GM04503 (cell line): ENCODE results near the gene KLK7.
"Not testable (repeated sequence)": the region's sequence is repeated elsewhere in the genome, so short reads cannot be mapped to it uniquely, and the experiment has no call there.

Experiments used
- DNase-seq: peaks from one replicate; pipeline ENCODE4 v3.0.0-alpha.2; 2012; ENCODE audit warnings: low read depth

KLK7 gene

GRCh38 chr19:50975766-50976165 lies 8.0 kb downstream of the KLK7 start:
- DNase-seq, result no peak

- DNase-seq, result no peak
These were observed 8.8 kb downstream of the KLK7 start for GRCh38 chr19:50974702-50975556.

DNA sequence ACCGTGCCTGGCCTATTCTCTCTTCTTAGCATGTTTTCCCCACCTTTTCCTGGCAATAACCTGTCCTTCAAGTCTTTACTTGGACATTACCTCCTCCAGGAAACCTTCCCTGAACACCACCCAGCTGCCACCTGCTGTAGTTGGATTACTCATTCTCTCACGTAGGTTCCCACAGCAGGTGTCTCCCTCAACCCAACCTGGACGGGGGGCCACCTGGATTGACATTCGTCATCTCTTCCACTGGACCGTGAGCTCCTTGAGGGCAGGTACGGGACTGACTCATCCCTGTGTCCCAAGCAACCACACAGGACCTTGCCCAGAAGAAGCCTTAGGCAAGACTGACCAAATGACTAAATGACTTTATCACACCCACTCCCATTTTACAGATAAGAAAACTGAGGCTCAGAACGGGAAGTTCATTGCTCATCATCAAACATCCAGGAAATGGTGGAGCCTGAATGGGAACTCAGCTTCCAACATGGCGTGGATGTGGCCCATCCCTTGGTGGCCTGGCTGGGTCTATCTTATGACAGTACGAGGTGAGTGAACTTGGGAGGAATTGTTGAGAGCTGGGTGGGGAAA lies 10.8 kb downstream of the KLK7 start:
- DNase-seq, result no peak

- DNase-seq, result not testable (repeated sequence)
These were observed 13.9 kb downstream of the KLK7 start for GRCh38 chr19:50969810-50970209.

DNA sequence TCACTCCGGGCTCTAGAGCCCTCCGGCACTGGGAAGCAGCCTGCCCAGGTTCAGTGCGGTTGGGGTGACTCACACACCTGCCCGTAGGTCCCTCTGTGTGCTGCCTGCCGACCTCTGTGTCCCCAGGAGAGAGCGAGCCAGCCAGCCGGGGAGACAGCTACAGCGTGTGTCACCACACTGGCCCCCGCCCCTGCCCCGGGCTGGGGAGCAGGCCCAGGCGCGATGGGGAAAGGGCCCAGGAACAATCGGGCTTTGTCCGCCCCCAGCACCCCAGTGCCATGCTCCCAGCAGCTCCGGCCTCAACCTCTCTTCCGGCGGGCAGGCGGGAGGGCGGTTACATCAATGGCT lies 14.3 kb downstream of the KLK7 start, which contains the start of gene KLK6:
Gene KLK6, minus strand, starts transcription at position 179 of the 348 bp plus-strand sequence. CDS start 1,487 bp downstream, outside the sequence.
- no peak for DNase-seq

GRCh38 chr19:50968716-50969412 lies 14.9 kb downstream of the KLK7 start:
- DNase-seq, result no peak

DNA sequence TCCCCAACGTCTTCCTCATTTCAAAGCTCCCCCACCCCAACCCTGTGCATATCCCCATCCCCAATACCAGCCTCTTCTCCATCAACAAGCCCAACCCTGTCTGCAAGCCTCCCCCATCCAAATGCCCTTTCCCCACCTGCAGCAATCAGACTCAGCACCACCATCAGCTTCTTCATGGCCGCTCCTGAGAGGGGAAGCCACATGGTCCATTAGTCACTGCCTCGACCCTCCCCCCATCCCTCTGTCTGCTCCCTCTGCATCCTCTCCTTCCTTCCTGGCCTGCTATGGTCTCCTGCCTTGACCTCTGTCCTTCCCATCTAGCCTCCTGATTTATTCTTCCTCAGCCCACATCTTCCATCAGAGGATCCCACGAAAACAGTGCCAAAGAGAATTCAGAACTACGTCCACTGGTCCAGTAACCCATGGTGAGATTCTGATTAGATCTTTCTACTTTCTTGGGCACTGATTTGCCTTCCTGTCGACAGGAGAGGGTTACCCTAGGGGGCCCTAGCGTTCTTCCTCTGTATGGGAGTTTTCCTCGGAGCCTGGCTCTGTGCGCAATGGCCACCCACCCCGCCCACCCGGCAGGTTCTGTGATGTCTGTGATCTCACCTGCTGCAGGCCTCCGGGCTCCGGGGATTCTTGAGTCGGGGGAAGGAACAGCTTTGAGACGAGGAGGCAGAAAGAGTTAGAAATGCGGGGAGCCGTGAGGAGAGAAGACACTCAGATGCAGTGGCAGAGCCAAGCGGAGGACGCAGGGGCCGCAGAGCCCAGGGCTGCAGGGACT lies 15.6 kb downstream of the KLK7 start:
- DNase-seq, result no peak

DNA sequence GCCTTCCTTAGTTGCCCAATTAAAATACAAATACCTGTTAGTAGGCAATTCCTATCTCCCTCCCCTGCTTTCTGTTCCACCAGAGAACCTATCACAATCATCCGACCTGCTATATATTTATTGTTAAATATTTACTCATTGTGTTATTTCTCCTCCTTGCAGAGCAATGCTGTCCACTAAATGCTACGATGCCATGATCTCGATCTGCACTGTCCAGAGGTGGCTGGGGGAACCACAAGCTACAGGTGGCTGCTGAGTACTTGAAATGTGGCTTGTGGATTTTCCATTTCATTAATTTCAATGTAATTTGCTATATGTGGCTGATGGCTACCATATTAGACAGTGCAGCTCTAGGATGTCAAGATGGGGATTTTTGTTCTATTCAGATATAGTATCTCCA lies 19.5 kb downstream of the KLK7 start:
- DNase-seq, result no peak

DNA sequence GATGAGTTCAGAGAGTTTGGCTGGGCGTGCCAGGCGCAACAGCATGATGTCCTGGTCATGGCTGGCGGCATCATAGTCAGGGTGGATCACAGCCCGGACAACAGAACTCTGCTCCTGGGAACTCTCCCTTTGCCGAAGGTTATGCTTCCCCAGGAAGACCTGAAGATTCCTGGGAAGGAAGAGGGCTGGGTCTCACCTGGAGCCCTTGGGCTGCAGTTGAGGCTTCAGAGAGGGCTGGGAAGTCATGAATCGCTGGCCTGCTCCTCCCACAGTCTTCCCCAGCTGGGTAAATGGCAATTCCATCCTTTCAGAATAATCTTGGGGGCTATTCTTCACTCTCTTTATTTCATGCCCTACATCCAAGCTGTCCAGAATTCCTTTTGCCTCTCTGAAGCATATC lies 20.3 kb downstream of the KLK7 start:
- DNase-seq, result no peak

GRCh38 chr19:50962245-50962644 lies 21.5 kb downstream of the KLK7 start:
- no peak for DNase-seq

DNA sequence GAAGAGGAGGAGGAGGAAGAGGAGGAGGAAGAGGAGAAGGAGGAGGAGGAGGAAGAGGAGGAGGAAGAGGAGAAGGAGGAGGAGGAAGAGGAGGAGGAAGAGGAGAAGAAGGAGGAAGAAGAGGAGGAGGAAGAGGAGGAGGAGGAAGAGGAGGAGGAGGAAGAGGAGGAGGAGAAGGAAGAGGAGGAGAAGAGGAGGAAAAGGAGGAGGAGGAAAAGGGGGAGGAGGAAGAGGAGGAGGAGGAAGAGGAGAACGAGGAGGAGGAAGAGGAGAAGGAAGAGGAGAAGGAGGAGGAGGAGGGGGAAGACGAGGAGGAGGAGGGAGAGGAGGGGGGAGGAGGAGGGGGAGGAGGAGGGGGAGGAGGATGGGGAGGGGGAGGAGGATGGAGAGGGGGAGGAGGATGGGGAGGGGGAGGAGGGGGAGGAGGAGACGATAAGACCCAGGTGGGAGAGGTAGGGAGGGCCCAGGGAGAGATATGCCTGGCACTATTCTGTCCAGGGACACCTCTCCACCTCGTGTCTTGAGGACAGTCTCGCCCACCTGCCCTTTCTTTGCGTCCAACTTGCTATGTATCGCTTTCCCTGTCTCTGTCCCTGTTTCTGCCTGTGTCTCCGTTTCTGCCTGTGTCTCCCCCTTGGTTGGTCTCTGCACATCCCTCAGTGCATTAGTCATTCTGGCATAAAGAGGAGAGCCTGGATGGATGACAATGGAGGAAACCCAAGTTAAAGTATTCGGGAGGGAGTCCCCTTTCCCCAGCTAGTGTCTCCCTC lies 23.8 kb downstream of the KLK7 start:
- no peak for DNase-seq

DNA sequence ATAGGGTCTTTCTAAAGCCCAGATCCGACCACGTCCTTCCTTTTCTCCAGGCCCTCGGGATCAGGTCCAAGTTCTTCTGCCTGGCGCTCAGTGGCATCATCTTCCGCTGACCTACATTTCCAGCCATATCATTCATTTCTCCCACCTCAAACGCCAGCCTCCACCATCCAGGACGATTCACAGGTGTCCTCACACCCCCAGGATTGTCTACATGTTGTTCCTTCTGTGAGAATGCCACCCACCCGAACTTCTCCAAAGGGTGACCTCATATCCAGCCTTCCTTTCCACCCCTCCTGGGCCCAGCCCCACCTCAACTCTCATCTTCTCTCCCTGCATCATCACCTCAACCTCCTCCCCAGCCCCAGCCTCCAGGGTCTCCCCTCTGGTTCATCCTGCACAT lies 26.1 kb downstream of the KLK7 start:
- DNase-seq, result no peak

GRCh38 chr19:50952910-50953309 lies 30.8 kb downstream of the KLK7 start, which contains the start of gene KLK5:
TSS of gene KLK5 (minus strand) at chr19:50953038. CDS start at chr19:50952657, 381 bp downstream.
- DNase-seq, result no peak

DNA sequence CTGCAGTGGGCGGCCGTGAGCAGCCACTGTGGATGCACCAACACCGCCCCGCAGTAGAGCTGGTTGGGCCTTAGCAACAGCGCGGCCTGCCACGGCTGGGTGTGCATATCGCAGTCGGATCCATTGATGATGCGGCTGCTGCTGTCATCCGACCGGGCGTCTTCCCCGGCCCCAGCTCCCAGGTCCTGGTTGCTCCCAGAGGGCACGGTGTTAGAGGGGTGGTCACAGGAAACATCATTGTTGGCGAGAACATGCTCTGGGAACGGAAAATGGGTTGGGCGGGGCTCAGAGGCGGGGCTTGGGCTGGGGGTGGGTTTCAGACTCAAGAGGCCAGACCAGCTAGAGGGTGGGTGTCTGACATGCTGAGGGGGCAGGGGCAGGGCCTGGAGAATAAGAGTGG lies 33.9 kb downstream of the KLK7 start:
- DNase-seq, result no peak

GRCh38 chr19:50947123-50947522 lies 36.6 kb downstream of the KLK7 start:
- DNase-seq, result no peak

- DNase-seq, result no peak
These were observed 38.9 kb downstream of the KLK7 start for GRCh38 chr19:50944795-50945194.

GRCh38 chr19:50943074-50943828 lies 40.5 kb downstream of the KLK7 start:
- no peak for DNase-seq

GRCh38 chr19:50939596-50939995 lies 44.1 kb downstream of the KLK7 start:
- DNase-seq, result no peak

DNA sequence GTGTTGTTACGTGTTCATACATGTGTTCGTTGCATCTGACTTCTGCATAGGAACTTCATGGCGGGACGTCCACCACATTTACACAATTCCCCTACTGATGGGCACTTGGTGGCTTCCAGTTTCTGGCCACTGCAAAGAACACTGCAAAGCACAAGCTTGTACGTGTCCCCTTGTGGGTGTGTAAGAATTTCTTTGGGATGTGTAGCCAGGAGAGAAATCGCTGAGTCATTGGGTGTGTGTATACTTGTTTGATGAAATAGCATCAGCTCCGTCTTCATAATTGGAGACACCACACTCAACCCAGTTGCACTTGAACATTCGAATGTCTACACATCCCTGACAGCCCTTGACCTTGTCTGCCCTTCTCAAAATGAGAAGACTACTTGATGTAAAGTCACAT lies 50.1 kb downstream of the KLK7 start:
- DNase-seq, result peak; percentile 10

- DNase-seq, result no peak
These were observed 51.0 kb downstream of the KLK7 start for GRCh38 chr19:50932690-50933083.
